Mucosa of rectum (tissue), 2 donors: ENCODE results near the gene ZFHX2.

Experiments used
- H3K27ac ChIP-seq, 2 donors: one replicate each; pipeline ENCODE4 v1.7.0; 2013; ENCODE audit warnings: inconsistent platforms in 2 of 2, low read depth in 2 of 2, low read length in 2 of 2
- H3K27me3 ChIP-seq, 2 donors: one replicate each; pipeline ENCODE4 v1.7.0; 2013; ENCODE audit warnings: low read length in 2 of 2; ENCODE audit not compliant: control insufficient read depth in 2 of 2, insufficient read depth in 2 of 2
- H3K36me3 ChIP-seq, 2 donors: one replicate each; pipeline ENCODE4 v1.7.0; 2013; ENCODE audit warnings: low read length in 2 of 2; ENCODE audit not compliant: control insufficient read depth in 2 of 2, insufficient read depth in 2 of 2
- H3K4me1 ChIP-seq, 2 donors: one replicate each; pipeline ENCODE4 v1.7.0; 2013; ENCODE audit warnings: low read length in 2 of 2, mild to moderate bottlenecking in 1 of 2; ENCODE audit not compliant: control insufficient read depth in 2 of 2, insufficient read depth in 2 of 2
- H3K4me3 ChIP-seq, 2 donors: one replicate each; pipeline ENCODE4 v1.7.0; 2013; ENCODE audit warnings: low read length in 2 of 2
- H3K9ac ChIP-seq, 2 donors: one replicate each; pipeline ENCODE4 v1.7.0; 2013; ENCODE audit warnings: low read length in 2 of 2, low read depth in 1 of 2, mild to moderate bottlenecking in 1 of 2
- H3K9me3 ChIP-seq, 2 donors: one replicate each; pipeline ENCODE4 v1.7.0; 2013; ENCODE audit warnings: low read length in 2 of 2; ENCODE audit not compliant: control insufficient read depth in 2 of 2
- donor health status: healthy.
- donor health status: Normal muscosa, but diverticular disease.

The ZFHX2 gene

GRCh38 chr14:23559010-23559925 lies 7.7 kb upstream of the ZFHX2 start:
- H3K9me3 ChIP-seq, result no peaks in the 10 kb centered on the region
- peaks cover 8 to 9% of the 10 kb centered on the region in 2 donors for H3K4me1 ChIP-seq
- H3K27ac ChIP-seq, result no peak overlapping the region
- H3K4me3 ChIP-seq, result no peak overlapping the region
- no peaks in the 10 kb centered on the region for H3K27me3 ChIP-seq
- H3K9ac ChIP-seq, result no peak overlapping the region
- peaks cover 37 to 50% of the 10 kb centered on the region in 2 donors for H3K36me3 ChIP-seq

DNA sequence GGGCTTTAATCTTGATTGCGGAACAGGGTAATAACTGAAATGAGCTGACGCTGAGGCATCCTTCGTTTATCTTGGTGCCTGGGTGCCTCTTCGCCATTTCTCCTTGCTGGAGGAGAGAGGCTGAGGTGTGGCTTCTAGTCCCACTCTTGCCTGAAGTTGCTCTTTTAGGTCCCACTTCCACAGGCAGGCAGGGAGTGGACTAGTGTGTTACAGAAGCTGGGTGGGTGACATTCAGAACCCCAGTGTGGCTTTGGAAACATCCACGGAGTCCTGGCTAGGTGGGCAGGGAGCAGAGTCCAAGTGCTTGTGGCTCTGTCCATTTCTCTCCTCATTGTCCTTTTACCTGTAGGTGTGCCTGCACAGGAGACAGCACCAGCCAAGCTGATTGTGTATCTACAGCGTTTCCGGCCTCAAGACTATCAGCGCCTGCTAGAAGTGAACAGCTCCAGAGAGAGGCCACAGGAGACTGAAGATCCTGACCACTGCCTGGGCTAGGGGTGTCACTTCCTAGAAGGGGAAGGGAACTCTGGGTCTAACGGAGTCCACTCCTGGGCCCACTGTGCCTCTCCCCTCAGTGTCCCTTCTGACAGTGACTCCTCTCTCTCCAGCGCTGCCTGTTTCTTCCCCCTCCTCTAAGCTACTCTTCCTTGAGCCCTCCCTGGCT lies 6.9 kb upstream of the ZFHX2 start:
- H3K36me3 ChIP-seq, result peaks cover 32 to 43% of the 10 kb centered on the region in 2 donors
- H3K9ac ChIP-seq, result no peak overlapping the region
- no peaks in the 10 kb centered on the region for H3K9me3 ChIP-seq
- H3K27me3 ChIP-seq, result no peaks in the 10 kb centered on the region
- no peak overlapping the region for H3K4me3 ChIP-seq
- H3K27ac ChIP-seq, result no peak overlapping the region
- peaks cover 8 to 9% of the 10 kb centered on the region in 2 donors for H3K4me1 ChIP-seq

DNA sequence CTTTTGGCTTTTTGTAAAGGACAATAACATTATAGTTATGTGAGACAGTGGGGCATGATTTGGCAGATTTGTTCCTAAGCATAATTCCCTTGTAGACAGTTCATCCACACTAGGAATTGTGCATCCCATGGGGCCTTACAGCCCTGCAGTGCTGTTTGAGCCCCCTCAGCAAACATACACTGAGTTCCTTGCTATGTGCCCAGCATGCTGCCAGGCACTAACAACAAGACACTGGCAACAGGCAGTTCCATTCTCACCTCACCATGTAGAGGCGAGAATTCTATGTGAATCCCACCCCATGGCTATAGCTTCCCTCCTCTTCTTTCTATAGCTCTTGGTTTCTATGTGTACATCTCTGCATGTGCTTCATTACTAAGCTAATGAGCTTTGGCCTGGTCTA lies 6.4 kb upstream of the ZFHX2 start:
- no peak overlapping the region for H3K27ac ChIP-seq
- peaks cover 27 to 38% of the 10 kb centered on the region in 2 donors for H3K36me3 ChIP-seq
- no peak overlapping the region for H3K9ac ChIP-seq
- no peaks in the 10 kb centered on the region for H3K27me3 ChIP-seq
- H3K4me3 ChIP-seq, result no peak overlapping the region
- H3K9me3 ChIP-seq, result no peaks in the 10 kb centered on the region
- peaks cover 8 to 9% of the 10 kb centered on the region in 2 donors for H3K4me1 ChIP-seq

DNA sequence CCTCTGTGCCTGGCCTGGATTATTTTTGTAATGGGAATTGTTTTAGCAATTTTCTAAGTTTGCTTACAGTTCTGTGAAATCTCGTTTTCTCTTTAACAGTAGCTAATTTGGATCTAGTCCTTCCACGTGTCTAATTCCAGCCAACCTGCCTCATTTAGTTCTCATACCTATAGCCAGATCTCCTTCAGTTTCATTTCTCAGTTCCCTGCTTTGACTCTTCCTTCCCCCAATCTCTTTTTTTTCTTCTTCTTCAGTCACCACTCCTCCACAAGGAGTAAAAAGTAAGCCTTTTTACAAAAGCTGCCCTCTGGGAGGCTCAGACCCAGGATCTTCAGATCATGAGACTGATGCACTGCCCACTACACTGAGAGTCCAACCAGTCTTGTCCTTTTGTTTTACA lies 6.0 kb upstream of the ZFHX2 start:
- Histone ChIP-seq H3K36me3 (peaks cover 27 to 36% of the 10 kb centered on the region in 2 donors), H3K9me3 (no peaks in the 10 kb centered on the region), H3K27me3 (no peaks in the 10 kb centered on the region), H3K9ac (no peak overlapping the region), H3K4me1 (peaks cover 8 to 9% of the 10 kb centered on the region in 2 donors), H3K4me3 (no peak overlapping the region), H3K27ac (no peak overlapping the region)

- H3K4me3 ChIP-seq, result peak overlapping the region; percentile 93 to 94
- peak overlapping the region; percentile 91 to 93 for H3K9ac ChIP-seq
- peak overlapping the region; percentile 94 to 98 for H3K27ac ChIP-seq
- peaks cover 9% of the 10 kb centered on the region in 2 donors for H3K4me1 ChIP-seq
- H3K9me3 ChIP-seq, result no peaks in the 10 kb centered on the region
- H3K36me3 ChIP-seq, result peaks cover 23 to 29% of the 10 kb centered on the region in 2 donors
- H3K27me3 ChIP-seq, result no peaks in the 10 kb centered on the region
These were observed 5.3 kb upstream of the ZFHX2 start for GRCh38 chr14:23556700-23557440.

DNA sequence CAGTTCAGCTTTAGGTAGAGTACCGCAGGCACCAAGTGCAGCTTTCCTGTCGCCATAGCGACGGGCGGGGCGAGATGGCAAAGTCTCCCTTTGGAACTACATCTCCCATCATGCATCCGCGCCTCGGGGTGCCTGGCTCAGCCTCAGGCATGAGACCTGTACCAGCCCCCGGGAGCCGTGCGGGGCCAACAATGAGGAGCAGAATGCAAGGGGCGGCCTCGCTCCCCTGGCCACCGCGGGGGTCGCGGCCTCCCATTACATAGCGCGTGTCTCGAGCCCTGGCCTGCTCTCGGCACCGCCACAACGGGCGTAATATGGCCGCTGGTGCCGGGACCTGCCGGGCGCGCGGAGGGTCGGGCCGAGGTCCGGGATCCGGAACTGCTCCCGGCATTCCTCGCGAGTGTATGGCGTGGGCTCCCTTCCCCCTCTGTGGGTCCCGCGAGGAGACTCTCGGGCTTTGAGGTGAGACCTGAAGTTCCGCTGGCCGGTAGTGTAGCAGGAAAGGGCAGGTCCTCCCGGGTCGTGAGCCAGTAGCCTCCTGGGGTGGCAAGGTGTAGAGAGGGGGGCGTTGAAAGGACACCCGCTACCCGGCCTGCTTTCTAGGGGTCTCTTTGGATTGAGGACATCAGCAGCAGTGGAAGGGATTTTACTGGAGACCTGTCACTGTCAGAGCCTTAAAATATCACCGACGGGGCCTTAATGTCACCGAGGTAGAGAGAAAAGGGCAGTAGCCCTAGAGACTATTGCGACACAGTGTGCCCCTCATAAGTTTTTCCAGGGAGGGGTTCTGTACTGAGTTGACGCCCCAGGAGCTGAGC lies 4.5 kb upstream of the ZFHX2 start, which contains the start of gene THTPA:
Gene THTPA, plus strand, starts transcription at position 390 of the 818 bp plus-strand sequence. CDS start 487 bp downstream, outside the sequence.
- Histone ChIP-seq H3K4me3 (peak within 1 kb of the TSS; percentile 93 to 94), H3K9ac (peak within 1 kb of the TSS; percentile 91 to 93), H3K27me3 (no peaks in the 10 kb centered on the region), H3K36me3 (peaks cover 17 to 21% of the 10 kb centered on the region in 2 donors), H3K9me3 (no peaks in the 10 kb centered on the region), H3K4me1 (peaks cover 9 to 11% of the 10 kb centered on the region in 2 donors), H3K27ac (peak within 1 kb of the TSS; percentile 94 to 98)

GRCh38 chr14:23555533-23555881 lies 3.9 kb upstream of the ZFHX2 start:
- H3K9ac ChIP-seq, result peak overlapping the region in 1 of 2 donors; percentile 91
- H3K9me3 ChIP-seq, result no peaks in the 10 kb centered on the region
- peaks cover 13 to 19% of the 10 kb centered on the region in 2 donors for H3K36me3 ChIP-seq
- no peaks in the 10 kb centered on the region for H3K27me3 ChIP-seq
- H3K4me1 ChIP-seq, result peaks cover 9 to 11% of the 10 kb centered on the region in 2 donors
- peak overlapping the region; percentile 94 to 98 for H3K27ac ChIP-seq
- H3K4me3 ChIP-seq, result peak overlapping the region; percentile 93 to 94

GRCh38 chr14:23550812-23551265 lies 726 bp downstream of the ZFHX2 start:
- H3K4me3 ChIP-seq, result peak overlapping the region; percentile 84 to 86
- peak overlapping the region in 1 of 2 donors; percentile 63 for H3K9ac ChIP-seq
- no peaks in the 10 kb centered on the region for H3K9me3 ChIP-seq
- H3K36me3 ChIP-seq, result no peaks in the 10 kb centered on the region
- H3K27ac ChIP-seq, result no peak overlapping the region
- peaks cover 0 to 3% of the 10 kb centered on the region in 2 donors for H3K4me1 ChIP-seq
- peaks cover 0 to 2% of the 10 kb centered on the region in 2 donors for H3K27me3 ChIP-seq

DNA sequence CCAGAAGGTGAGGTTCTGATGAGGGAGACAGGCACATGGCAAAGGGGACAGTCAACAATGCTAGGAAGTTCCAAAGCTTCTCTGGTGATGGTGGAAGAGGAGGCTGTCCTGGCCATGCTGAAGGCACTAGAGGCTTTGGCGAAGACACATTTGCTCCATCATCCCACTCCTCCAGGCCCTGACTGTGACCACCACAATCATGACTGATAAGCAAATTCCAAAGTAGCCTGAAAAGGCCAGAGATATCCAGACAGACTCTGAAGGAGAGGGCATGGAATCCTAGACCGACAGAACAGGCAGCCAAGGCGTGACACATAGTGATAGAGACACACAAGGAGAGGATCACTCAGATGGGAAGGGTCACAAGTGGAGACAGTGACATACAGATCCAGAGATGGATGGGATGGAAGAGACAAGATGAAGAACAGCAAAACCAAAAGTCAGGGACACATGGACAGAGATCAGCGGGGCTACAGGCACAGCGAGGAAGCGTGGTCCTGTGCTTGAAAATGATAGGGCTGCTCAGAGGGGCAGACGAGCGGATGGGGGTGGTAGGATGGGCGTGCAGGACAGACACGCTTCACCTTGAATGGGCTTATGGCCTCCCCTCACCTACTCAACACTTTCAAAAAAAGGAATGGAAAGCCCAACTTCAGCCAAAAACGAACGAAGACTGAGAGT lies 1.3 kb downstream of the ZFHX2 start:
- peaks cover 0 to 2% of the 10 kb centered on the region in 2 donors for H3K27me3 ChIP-seq
- H3K36me3 ChIP-seq, result no peaks in the 10 kb centered on the region
- H3K9me3 ChIP-seq, result no peaks in the 10 kb centered on the region
- H3K4me1 ChIP-seq, result peaks cover 0 to 3% of the 10 kb centered on the region in 2 donors
- peak overlapping the region; percentile 84 to 86 for H3K4me3 ChIP-seq
- H3K9ac ChIP-seq, result peak overlapping the region in 1 of 2 donors; percentile 63
- no peak overlapping the region for H3K27ac ChIP-seq
